EL (cell line): ENCODE results near the gene ARMC7.
"Not testable (repeated sequence)": the region's sequence is repeated elsewhere in the genome, so short reads cannot be mapped to it uniquely, and the experiment has no call there.

Experiments
- DNase-seq: peaks from one replicate; pipeline ENCODE4 v3.0.0-alpha.2; 2016

The ARMC7 gene

GRCh38 chr17:75130059-75130631, 20.4 kb downstream of the ARMC7 start:
- DNase-seq, result no peak

- DNase-seq, result peak; percentile 71
Measured at GRCh38 chr17:75130632-75131277, 21.0 kb downstream of the ARMC7 start.

- peak; percentile 86 for DNase-seq
Measured at GRCh38 chr17:75131278-75132017, 21.7 kb downstream of the ARMC7 start, which contains the start of gene NT5C. Gene NT5C (minus strand): TSS chr17:75131742. CDS start chr17:75131707, 35 bp downstream.

- DNase-seq, result not testable (repeated sequence)
Measured at GRCh38 chr17:75132018-75133000, 22.5 kb downstream of the ARMC7 start.

- no peak for DNase-seq
Measured at GRCh38 chr17:75133001-75133400, 23.2 kb downstream of the ARMC7 start.

GRCh38 chr17:75133607-75134347, 24.0 kb downstream of the ARMC7 start:
- not testable (repeated sequence) for DNase-seq

GRCh38 chr17:75135452-75135851, 25.7 kb downstream of the ARMC7 start:
- no peak for DNase-seq

- DNase-seq, result no peak
Measured at GRCh38 chr17:75135946-75136345, 26.2 kb downstream of the ARMC7 start.

GRCh38 chr17:75137762-75138161, 28.0 kb downstream of the ARMC7 start:
- not testable (repeated sequence) for DNase-seq

GRCh38 chr17:75138519-75138918, 28.8 kb downstream of the ARMC7 start:
- DNase-seq, result no peak

GRCh38 chr17:75142236-75142971, 32.6 kb downstream of the ARMC7 start:
- no peak for DNase-seq

GRCh38 chr17:75144816-75145512, 35.2 kb downstream of the ARMC7 start:
- no peak for DNase-seq

GRCh38 chr17:75146592-75146991, 36.8 kb downstream of the ARMC7 start:
- DNase-seq, result no peak

GRCh38 chr17:75147878-75148546, 38.2 kb downstream of the ARMC7 start:
- no peak for DNase-seq

GRCh38 chr17:75151930-75152329, 42.2 kb downstream of the ARMC7 start:
- no peak for DNase-seq

GRCh38 chr17:75152523-75152921, 42.8 kb downstream of the ARMC7 start:
- no peak for DNase-seq

- DNase-seq, result peak; percentile 57
Measured at GRCh38 chr17:75152922-75153779, 43.4 kb downstream of the ARMC7 start.

- peak; percentile 21 for DNase-seq
Measured at GRCh38 chr17:75153780-75154194, 44.0 kb downstream of the ARMC7 start.
